ENCODE measurements around the gene CLCN5.
A peak's percentile ranks its signal among the peaks of the same experiment; 100 is the strongest.

CLCN5 gene

GRCh38 chrX:49901048-49901447, 21.3 kb upstream of the CLCN5 start:
- peaks cover 38% of the 10 kb centered on the region for H3K9me3 ChIP-seq (ENCODE audit: control insufficient read depth, low read length)
- H3K9ac ChIP-seq (ENCODE audit: low read length): no peak overlapping the region
- peaks cover 24% of the 10 kb centered on the region for H3K27me3 ChIP-seq (replicated peaks; ENCODE audit: control insufficient read depth, insufficient read depth, low read length)
- no peaks in the 10 kb centered on the region for H3K4me1 ChIP-seq (ENCODE audit: control insufficient read depth, insufficient read depth, low read length)
- DNase-seq (ENCODE audit: low read depth): no peak
- H3K4me3 ChIP-seq (ENCODE audit: low read length): no peak overlapping the region
- no peaks in the 10 kb centered on the region for H3K36me3 ChIP-seq (ENCODE audit: control insufficient read depth, insufficient read depth, low read length, severe bottlenecking)

- Histone ChIP-seq H3K9me3 (ENCODE audit: control insufficient read depth, low read length) (peaks cover 5% of the 10 kb centered on the region), H3K27me3 (replicated peaks; ENCODE audit: control insufficient read depth, insufficient read depth, low read length) (peaks cover 40% of the 10 kb centered on the region), H3K36me3 (ENCODE audit: control insufficient read depth, insufficient read depth, low read length, severe bottlenecking) (no peaks in the 10 kb centered on the region), H3K9ac (ENCODE audit: low read length) (no peak overlapping the region), H3K4me1 (ENCODE audit: control insufficient read depth, insufficient read depth, low read length) (no peaks in the 10 kb centered on the region), H3K4me3 (ENCODE audit: low read length) (no peak overlapping the region)
- DNase-seq (ENCODE audit: low read depth): no peak
These were observed 12.1 kb upstream of the CLCN5 start for GRCh38 chrX:49910344-49910743.

GRCh38 chrX:49912086-49912485, 10.3 kb upstream of the CLCN5 start:
- Histone ChIP-seq H3K9ac (ENCODE audit: low read length) (no peak overlapping the region), H3K9me3 (ENCODE audit: control insufficient read depth, low read length) (no peaks in the 10 kb centered on the region), H3K27me3 (replicated peaks; ENCODE audit: control insufficient read depth, insufficient read depth, low read length) (peaks cover 44% of the 10 kb centered on the region), H3K4me3 (ENCODE audit: low read length) (no peak overlapping the region), H3K4me1 (ENCODE audit: control insufficient read depth, insufficient read depth, low read length) (no peaks in the 10 kb centered on the region), H3K36me3 (ENCODE audit: control insufficient read depth, insufficient read depth, low read length, severe bottlenecking) (no peaks in the 10 kb centered on the region)
- DNase-seq (ENCODE audit: low read depth): no peak

GRCh38 chrX:49912861-49913260, 9.5 kb upstream of the CLCN5 start:
- no peaks in the 10 kb centered on the region for H3K9me3 ChIP-seq (ENCODE audit: control insufficient read depth, low read length)
- DNase-seq (ENCODE audit: low read depth): no peak
- peaks cover 44% of the 10 kb centered on the region for H3K27me3 ChIP-seq (replicated peaks; ENCODE audit: control insufficient read depth, insufficient read depth, low read length)
- H3K4me3 ChIP-seq (ENCODE audit: low read length): no peak overlapping the region
- H3K4me1 ChIP-seq (ENCODE audit: control insufficient read depth, insufficient read depth, low read length): no peaks in the 10 kb centered on the region
- no peak overlapping the region for H3K9ac ChIP-seq (ENCODE audit: low read length)
- H3K36me3 ChIP-seq (ENCODE audit: control insufficient read depth, insufficient read depth, low read length, severe bottlenecking): no peaks in the 10 kb centered on the region

GRCh38 chrX:49915361-49916222, 6.8 kb upstream of the CLCN5 start:
- H3K9me3 ChIP-seq (ENCODE audit: control insufficient read depth, low read length): no peaks in the 10 kb centered on the region
- no peak overlapping the region for H3K4me3 ChIP-seq (ENCODE audit: low read length)
- H3K4me1 ChIP-seq (ENCODE audit: control insufficient read depth, insufficient read depth, low read length): no peaks in the 10 kb centered on the region
- DNase-seq (ENCODE audit: low read depth): peak; percentile 80
- H3K27me3 ChIP-seq (replicated peaks; ENCODE audit: control insufficient read depth, insufficient read depth, low read length): peaks cover 23% of the 10 kb centered on the region
- no peak overlapping the region for H3K9ac ChIP-seq (ENCODE audit: low read length)
- no peaks in the 10 kb centered on the region for H3K36me3 ChIP-seq (ENCODE audit: control insufficient read depth, insufficient read depth, low read length, severe bottlenecking)

- Histone ChIP-seq H3K27me3 (replicated peaks; ENCODE audit: control insufficient read depth, insufficient read depth, low read length) (peaks cover 3% of the 10 kb centered on the region), H3K4me1 (ENCODE audit: control insufficient read depth, insufficient read depth, low read length) (peaks cover 5% of the 10 kb centered on the region), H3K36me3 (ENCODE audit: control insufficient read depth, insufficient read depth, low read length, severe bottlenecking) (no peaks in the 10 kb centered on the region), H3K9me3 (ENCODE audit: control insufficient read depth, low read length) (no peaks in the 10 kb centered on the region), H3K4me3 (ENCODE audit: low read length) (no peak overlapping the region), H3K9ac (ENCODE audit: low read length) (no peak overlapping the region)
- DNase-seq (ENCODE audit: low read depth): peak; percentile 79
These were observed 2.8 kb upstream of the CLCN5 start for GRCh38 chrX:49919617-49920016.

GRCh38 chrX:49921109-49921508, 1.3 kb upstream of the CLCN5 start:
- Histone ChIP-seq H3K36me3 (ENCODE audit: control insufficient read depth, insufficient read depth, low read length, severe bottlenecking) (no peaks in the 10 kb centered on the region), H3K4me3 (ENCODE audit: low read length) (no peak overlapping the region), H3K9me3 (ENCODE audit: control insufficient read depth, low read length) (no peaks in the 10 kb centered on the region), H3K4me1 (ENCODE audit: control insufficient read depth, insufficient read depth, low read length) (peaks cover 5% of the 10 kb centered on the region), H3K27me3 (replicated peaks; ENCODE audit: control insufficient read depth, insufficient read depth, low read length) (peaks cover 3% of the 10 kb centered on the region), H3K9ac (ENCODE audit: low read length) (no peak overlapping the region)
- DNase-seq (ENCODE audit: low read depth): no peak

GRCh38 chrX:49925176-49925575, 2.8 kb downstream of the CLCN5 start:
- Histone ChIP-seq H3K9ac (ENCODE audit: low read length) (no peak overlapping the region), H3K36me3 (ENCODE audit: control insufficient read depth, insufficient read depth, low read length, severe bottlenecking) (no peaks in the 10 kb centered on the region), H3K27me3 (replicated peaks; ENCODE audit: control insufficient read depth, insufficient read depth, low read length) (peaks cover 4% of the 10 kb centered on the region), H3K4me1 (ENCODE audit: control insufficient read depth, insufficient read depth, low read length) (peaks cover 5% of the 10 kb centered on the region), H3K9me3 (ENCODE audit: control insufficient read depth, low read length) (no peaks in the 10 kb centered on the region), H3K4me3 (ENCODE audit: low read length) (no peak overlapping the region)
- no peak for DNase-seq (ENCODE audit: low read depth)

DNA sequence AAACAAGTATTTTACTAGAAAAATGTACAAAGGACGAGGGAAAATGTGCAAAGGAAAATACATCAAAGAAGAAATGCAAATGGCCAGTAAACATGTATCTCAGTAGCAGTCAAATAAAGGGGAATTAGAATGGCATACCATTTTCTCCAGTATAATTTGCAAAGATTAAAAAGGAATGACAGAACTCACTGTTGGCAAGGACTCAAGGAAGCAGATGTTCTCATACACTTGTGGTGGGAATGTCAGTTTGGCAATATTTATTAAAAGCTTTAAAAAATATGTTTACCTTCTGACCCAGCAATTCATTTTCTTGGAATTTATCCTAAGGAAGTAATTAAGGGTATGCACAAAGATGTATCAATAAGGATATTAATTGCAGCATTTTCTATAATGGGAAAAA, 7.6 kb downstream of the CLCN5 start:
- Histone ChIP-seq H3K4me3 (ENCODE audit: low read length) (no peak overlapping the region), H3K27me3 (replicated peaks; ENCODE audit: control insufficient read depth, insufficient read depth, low read length) (peaks cover 8% of the 10 kb centered on the region), H3K36me3 (ENCODE audit: control insufficient read depth, insufficient read depth, low read length, severe bottlenecking) (no peaks in the 10 kb centered on the region), H3K9ac (ENCODE audit: low read length) (no peak overlapping the region), H3K4me1 (ENCODE audit: control insufficient read depth, insufficient read depth, low read length) (peaks cover 4% of the 10 kb centered on the region), H3K9me3 (ENCODE audit: control insufficient read depth, low read length) (no peaks in the 10 kb centered on the region)
- peak; percentile 63 for DNase-seq (ENCODE audit: low read depth)

GRCh38 chrX:49932791-49933190, 10.4 kb downstream of the CLCN5 start:
- no peaks in the 10 kb centered on the region for H3K36me3 ChIP-seq (ENCODE audit: control insufficient read depth, insufficient read depth, low read length, severe bottlenecking)
- no peak overlapping the region for H3K9ac ChIP-seq (ENCODE audit: low read length)
- H3K9me3 ChIP-seq (ENCODE audit: control insufficient read depth, low read length): peaks cover 1% of the 10 kb centered on the region
- peaks cover 4% of the 10 kb centered on the region for H3K4me1 ChIP-seq (ENCODE audit: control insufficient read depth, insufficient read depth, low read length)
- H3K4me3 ChIP-seq (ENCODE audit: low read length): no peak overlapping the region
- DNase-seq (ENCODE audit: low read depth): no peak
- H3K27me3 ChIP-seq (replicated peaks; ENCODE audit: control insufficient read depth, insufficient read depth, low read length): peaks cover 4% of the 10 kb centered on the region

DNA sequence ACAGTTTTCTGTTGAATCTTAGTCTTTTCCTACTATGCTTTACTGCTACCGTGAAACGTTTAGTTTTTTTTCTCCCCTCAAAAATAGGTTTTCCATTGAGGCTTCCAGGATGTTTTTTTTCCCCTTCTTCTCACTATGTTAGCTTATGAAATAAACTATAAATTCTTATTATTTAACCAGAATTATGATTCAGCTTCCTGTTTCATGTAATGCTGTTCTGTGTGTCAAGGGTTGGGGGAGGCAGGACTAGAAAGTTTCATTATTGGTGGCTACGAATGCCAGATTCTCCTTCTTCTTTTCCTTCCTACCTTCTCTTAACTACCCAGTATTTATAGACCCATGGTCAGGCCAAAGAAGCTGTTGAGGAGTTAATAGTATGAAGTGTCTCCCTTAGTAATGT, 11.8 kb downstream of the CLCN5 start:
- peaks cover 4% of the 10 kb centered on the region for H3K9me3 ChIP-seq (ENCODE audit: control insufficient read depth, low read length)
- H3K4me3 ChIP-seq (ENCODE audit: low read length): no peak overlapping the region
- H3K36me3 ChIP-seq (ENCODE audit: control insufficient read depth, insufficient read depth, low read length, severe bottlenecking): no peaks in the 10 kb centered on the region
- H3K4me1 ChIP-seq (ENCODE audit: control insufficient read depth, insufficient read depth, low read length): peaks cover 4% of the 10 kb centered on the region
- H3K27me3 ChIP-seq (replicated peaks; ENCODE audit: control insufficient read depth, insufficient read depth, low read length): peaks cover 4% of the 10 kb centered on the region
- DNase-seq (ENCODE audit: low read depth): no peak
- no peak overlapping the region for H3K9ac ChIP-seq (ENCODE audit: low read length)

GRCh38 chrX:49934729-49935128, 12.3 kb downstream of the CLCN5 start:
- Histone ChIP-seq H3K27me3 (replicated peaks; ENCODE audit: control insufficient read depth, insufficient read depth, low read length) (peaks cover 4% of the 10 kb centered on the region), H3K9me3 (ENCODE audit: control insufficient read depth, low read length) (peaks cover 4% of the 10 kb centered on the region), H3K4me3 (ENCODE audit: low read length) (no peak overlapping the region)

More at GRCh38 chrX:49934729-49935128, 12.3 kb downstream of the CLCN5 start:
- H3K4me1 ChIP-seq (ENCODE audit: control insufficient read depth, insufficient read depth, low read length): peaks cover 4% of the 10 kb centered on the region
- no peak for DNase-seq (ENCODE audit: low read depth)
- no peaks in the 10 kb centered on the region for H3K36me3 ChIP-seq (ENCODE audit: control insufficient read depth, insufficient read depth, low read length, severe bottlenecking)
- H3K9ac ChIP-seq (ENCODE audit: low read length): no peak overlapping the region

Measured in adipocyte (in vitro differentiated cells).